ENCODE data around the gene TOP3B.

GRCh38 chr22:21940521-21940920 lies 42.1 kb downstream of the TOP3B start:
- TF ChIP-seq GATA2 (IDR thresholded peaks at IDR 0.05; ENCODE audit: low read depth, low read length) (no peak), GATA3 (IDR thresholded peaks at IDR 0.05; ENCODE audit: low read depth, low read length) (no peak)
